Stomach (tissue), 4 donors: ENCODE results near the gene RDH12.

ENCODE experiments used
- POLR2A ChIP-seq, 4 donors: fragments of 450-650 bp; IDR thresholded peaks; one replicate each; pipeline ENCODE4 v1.6.1; 2016; ENCODE audit warnings: antibody characterized with exemption in 4 of 4, control low read depth in 2 of 4, mild to moderate bottlenecking in 1 of 4, moderate library complexity in 1 of 4
- TF ChIP-seq, protein P1 (sequence below), 7 experiments: fragments of 450-650 bp in 4 of 7; fragments of 200-600 bp in 3 of 7; sonication (generic) in 3 of 7; IDR thresholded peaks; one replicate each; pipeline ENCODE4 v1.5.1; 2016 to 2019; ENCODE audit warnings: antibody characterized with exemption in 7 of 7, control low read depth in 2 of 7, mild to moderate bottlenecking in 1 of 7

DNA sequence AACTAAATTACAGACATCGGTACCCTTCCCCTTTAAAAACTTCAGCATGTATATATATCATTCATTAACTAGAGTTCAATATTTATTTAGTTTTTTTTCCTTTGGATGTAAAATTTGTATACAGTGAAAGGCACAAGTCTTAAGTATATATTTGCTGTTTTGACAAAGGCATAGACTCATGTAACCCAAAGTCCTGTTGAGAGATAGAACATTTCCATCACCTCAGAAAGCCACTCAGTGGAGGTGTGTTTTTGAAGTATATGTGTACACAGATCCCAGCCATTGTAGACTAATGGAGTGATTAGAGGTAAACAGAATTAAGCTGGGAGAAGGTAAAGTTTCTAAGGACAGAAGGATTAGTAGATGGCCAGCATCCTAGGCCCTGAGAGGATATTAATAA is 15.4 kb downstream of the RDH12 start:
- TF ChIP-seq, protein P1, sequence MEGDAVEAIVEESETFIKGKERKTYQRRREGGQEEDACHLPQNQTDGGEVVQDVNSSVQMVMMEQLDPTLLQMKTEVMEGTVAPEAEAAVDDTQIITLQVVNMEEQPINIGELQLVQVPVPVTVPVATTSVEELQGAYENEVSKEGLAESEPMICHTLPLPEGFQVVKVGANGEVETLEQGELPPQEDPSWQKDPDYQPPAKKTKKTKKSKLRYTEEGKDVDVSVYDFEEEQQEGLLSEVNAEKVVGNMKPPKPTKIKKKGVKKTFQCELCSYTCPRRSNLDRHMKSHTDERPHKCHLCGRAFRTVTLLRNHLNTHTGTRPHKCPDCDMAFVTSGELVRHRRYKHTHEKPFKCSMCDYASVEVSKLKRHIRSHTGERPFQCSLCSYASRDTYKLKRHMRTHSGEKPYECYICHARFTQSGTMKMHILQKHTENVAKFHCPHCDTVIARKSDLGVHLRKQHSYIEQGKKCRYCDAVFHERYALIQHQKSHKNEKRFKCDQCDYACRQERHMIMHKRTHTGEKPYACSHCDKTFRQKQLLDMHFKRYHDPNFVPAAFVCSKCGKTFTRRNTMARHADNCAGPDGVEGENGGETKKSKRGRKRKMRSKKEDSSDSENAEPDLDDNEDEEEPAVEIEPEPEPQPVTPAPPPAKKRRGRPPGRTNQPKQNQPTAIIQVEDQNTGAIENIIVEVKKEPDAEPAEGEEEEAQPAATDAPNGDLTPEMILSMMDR (IDR thresholded peaks at IDR 0.05) = no peak
- TF ChIP-seq POLR2A (IDR thresholded peaks at IDR 0.05) = no peak
